HG03439 (cell line): ENCODE measurements around the gene NR3C2.

ENCODE experiments used
- ATAC-seq: cut with Tn5 transposase; IDR thresholded peaks from one replicate; pipeline ENCODE4 v1.9.1; 2021; ENCODE audit warnings: mild to moderate bottlenecking, moderate library complexity; ENCODE audit not compliant: unreplicated experiment

Gene NR3C2

DNA sequence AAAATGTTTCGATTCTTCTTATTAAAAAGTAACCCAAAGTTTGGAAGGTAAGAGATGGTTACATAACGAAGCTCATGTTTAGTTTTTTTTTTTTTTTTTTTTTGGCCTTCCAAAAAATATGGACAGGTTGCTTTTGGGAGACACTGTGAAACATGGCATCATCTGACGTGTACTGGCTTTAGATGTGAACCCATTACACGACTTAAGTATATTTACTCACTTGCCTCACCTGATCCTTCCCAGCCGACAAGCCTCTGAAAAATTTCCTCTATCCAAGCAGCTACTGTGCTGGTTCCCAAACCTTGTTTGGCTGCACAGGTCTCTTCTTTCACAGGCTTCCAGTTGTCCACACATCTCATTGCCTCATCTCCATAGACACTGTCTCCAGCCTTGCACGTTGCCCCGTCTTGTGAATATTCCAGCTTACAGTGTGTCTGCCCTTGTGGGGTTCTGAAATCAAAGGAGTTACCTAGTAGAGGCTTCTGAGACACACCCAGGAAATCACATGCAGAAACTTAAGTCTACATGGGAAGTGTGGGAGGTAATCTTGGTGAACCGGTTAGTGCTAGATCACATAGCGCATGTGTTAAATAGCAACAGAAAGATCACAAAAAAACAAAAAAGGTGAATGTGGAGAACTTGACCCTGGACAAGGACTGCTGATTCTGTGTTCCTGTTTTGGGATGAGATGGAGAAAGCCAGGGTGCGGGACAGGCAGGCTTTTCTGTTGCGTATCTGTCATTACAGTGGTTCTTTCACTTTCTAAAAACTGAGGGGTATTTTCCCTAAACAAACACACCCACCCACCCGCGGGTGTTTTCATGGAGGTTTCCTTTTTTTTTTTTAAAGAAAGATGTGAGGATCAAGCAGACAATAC, 381.7 kb downstream of the NR3C2 start:
- no peak for ATAC-seq

DNA sequence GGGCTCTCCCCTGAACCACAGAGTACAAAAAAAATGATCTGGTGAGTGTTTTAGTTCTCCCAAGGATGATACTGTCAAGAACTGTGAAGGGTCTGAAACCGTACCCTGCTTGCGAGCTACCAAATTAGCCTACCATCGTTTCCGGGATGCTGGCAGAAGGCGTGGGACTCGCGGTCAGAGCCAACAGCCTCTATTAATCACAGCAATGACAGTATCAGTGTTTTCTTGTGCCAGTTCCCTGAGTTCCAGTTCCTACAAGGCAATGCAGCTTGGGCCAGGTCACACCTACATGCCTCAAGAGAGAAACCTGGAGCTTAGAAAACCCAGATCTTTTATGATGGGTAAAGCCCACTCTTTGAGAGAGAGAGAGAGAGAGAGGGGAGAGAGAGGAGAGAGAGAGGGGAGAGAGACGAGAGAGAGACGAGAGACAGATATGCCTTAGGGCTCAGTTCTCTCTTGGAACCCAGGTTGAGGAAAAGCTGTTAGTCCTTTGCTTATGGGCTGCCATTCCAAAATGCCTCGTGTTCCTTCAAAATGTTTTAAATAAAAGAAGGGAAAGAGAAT, 382.5 kb downstream of the NR3C2 start:
- no peak for ATAC-seq

DNA sequence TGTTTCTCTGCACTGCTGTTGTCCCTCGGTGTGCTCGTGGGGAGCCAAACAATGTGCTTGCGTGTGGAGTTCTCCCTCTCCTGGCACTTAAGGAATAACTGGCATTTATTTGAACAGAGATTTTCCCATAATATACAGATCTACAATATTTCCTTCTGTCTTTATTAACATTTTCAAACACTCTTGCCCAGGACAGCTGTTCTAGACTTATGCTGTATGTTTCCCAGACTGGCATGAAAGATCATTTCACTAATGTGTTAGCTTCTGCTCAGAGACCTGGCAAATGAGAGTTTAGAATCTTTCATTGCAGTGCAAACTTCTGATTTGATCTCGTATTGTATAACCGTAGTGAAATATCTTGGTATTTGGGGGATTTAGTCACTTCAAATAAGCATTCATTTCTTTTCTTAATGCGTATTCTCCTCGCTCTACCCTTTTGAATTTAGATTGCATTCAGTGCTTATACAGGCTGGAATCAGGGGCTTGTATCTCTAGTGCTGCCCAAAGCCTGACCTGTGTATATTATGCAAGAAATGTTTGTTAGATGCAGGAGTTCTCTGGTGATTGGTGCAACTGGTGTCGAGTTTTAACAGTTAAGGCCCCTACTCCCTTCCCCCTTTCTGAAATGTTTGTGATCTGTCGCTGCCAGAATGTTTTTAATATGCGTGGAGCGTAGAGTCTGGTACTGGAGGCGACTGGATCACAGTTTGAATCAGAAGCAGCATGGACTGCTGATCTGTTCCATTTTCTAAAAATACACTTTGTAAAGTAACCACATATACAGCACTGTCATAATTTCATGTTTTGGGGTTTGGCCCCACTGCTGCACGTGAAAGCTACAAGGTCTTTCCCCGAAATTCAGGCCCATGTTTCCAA, 384.0 kb downstream of the NR3C2 start:
- ATAC-seq = no peak

DNA sequence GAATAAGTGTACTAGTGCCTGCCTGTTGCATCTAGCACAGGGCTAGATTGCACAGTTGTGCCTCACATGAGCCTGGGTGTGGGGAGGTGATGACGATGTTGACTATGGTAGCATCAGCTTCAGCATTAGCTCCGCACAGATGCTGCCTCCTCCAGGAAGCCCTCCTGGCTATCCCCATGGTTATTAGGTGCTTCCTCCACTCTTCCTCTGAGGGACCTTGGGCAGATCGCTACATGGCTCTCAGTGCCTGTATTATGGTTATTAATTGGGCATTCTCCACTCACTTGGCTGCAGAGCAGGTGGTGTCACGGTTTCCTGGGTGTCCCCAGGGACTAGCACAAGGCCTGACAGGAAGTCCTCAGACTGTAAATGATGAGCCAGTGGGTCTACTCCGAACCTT, 384.7 kb downstream of the NR3C2 start:
- ATAC-seq = peak; percentile 44

DNA sequence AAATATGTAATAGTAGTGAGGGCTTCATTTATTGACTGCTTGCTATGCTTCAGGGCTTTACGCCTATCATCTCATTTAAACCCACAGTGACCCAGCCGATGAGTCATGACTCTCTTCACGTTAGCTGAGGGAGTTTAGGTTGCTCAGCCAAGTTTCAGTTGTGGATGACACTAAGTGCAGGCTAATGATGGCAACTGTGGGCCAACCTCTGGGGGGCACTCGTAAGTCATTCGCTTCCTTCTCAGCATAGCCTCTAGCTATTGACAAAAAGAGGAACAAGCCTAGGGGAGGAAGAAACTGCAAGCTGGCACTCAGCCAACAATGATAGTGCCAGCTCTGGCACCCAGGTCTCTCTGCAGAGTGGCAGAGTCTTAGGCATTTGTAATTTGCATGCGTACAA, 385.3 kb downstream of the NR3C2 start:
- ATAC-seq = peak; percentile 92

DNA sequence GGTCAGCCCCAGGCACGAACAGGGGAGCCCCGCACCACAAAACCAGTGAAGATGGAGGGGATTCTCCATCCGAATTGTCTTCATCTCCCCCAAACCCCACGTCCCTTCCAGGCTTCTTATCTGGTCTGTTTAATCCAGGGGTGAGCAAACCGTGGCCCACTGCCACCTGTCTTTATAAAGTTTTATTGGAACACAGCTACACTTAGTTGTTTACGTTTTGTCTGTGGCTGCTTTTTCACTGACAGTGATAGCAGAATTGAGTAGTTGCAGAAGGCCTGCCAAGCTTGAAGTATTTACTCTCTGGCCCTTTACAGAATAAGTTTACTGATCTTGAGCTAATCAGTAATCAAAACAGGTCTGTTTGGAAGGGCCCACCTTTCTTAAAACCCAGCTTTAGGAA, 386.4 kb downstream of the NR3C2 start:
- ATAC-seq = no peak

DNA sequence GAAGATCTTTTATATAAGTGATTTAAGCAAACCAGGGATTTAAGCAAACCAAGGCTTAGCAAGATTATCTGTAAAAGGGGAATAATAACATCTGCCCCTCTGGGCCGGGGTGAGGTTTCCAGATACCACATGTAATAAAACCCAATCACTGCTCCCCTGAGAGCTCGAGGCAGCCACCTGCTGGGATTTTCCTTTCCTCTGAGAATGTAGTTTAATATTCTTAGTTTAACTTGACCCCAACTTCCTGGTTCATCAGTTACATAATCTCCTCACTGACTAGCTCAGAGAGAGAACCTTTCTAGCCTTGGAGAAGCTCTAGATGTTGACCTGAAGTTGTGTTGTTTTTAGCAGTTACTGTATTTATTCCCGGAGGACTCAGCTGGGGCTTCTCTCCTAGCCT, 387.9 kb downstream of the NR3C2 start:
- ATAC-seq = no peak

DNA sequence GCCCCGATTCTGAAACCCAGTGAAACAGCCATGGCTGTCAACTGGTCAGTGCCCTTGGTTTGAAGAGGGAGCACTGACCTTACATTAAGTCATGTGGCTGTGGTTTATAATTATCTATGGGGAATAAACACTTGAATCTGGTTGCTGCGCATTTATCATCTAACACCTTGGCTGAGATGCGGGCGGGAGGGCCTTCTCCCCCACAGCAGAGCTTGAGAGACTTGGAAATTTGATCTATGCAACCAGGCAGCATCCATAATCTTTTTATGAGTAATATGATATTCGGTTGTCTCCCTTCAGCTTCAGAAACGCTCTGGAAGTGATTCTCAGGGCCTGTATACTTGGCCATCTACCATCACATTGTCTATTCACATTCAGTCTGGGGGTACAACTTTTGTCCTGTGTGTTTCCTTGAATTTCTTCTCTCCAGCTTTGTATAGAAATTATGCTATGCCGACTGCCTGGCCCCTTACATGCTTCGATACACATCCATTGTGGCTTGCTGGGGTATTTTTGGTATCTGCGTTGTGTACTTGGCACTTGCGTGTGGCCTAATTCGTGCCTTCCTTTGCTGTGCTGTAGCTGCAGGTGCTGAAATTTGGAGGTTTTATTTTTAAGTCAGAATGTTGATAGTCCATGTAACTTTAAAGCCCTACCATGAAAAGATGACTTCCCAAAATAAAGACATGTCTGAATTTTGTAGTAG, 388.8 kb downstream of the NR3C2 start:
- ATAC-seq = no peak

DNA sequence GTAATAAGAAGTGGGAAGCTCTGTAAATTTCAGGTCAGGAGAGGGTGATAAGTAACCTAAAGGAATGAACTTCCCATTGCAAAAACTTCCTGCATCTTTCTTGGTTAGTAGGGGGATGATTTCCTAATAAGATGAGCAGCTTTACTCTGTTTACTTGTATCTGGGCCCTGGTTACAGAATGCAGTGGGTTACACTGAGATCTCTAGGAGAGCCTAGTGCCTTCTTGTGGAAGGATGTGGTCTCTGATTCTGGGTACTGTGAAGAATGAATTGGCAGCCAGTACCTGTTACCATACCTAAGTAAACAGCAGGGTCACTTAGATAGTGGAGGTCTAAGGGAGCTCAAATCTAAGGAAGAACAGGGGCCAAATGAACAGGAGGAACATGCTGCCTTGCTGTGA, 389.8 kb downstream of the NR3C2 start:
- ATAC-seq = no peak

DNA sequence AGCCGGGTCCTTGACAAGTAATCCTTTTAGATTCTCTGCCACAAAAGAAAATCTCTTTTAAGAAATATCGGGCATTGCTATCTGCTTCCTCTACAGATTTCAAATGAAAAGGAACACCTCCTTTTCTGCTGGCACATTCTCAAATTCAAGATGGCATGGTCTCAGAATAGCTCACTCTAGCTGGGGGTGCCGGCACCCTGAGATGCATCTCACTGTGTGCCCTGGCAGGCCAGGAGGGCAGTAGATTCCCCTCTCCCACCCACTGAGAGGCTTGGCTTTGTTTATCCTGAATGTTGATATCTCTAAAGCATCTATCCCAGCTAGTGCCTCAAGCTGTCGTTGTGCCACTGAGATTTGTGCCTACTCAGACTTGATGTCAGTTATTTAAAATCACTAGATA, 390.8 kb downstream of the NR3C2 start:
- no peak for ATAC-seq

DNA sequence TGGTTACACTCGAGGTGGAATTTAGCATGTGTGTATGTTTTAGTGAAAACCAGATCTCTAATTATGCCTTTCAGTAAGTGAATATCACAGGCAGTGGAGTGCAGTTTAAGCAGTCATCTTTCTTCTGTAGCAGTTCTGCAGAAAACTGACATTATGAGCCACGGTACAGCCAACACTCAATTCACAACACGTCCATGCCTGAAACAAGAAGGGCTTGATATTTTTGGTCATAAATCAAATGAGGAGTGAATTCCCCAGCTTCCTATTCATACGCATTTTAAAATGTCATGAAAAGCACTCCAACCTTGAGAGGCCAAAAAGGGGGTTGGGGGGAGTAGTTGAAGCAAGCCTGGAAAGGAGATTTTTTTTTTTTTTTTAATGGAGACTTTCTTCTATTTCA, 393.6 kb downstream of the NR3C2 start:
- ATAC-seq = no peak

DNA sequence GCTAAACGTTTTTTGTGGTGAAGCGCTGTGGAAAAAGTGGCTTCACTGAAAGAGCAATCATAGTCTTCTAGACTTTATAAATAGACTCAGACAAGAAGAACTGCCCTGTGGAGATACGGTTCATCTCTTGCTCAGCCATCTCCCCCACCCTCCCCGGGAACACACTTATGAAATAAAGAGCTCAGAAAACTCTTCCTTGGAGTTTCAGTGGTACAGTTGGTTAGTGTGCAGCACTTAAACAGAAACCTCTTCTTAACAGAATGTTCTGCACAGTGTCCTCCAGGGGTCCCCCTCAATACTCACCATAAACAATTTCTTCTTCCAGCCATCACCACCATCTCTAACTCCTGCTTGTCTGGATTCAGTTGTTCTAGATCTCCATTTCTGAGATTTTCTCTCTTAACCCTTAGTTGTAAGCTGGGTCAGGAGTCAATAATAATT, 397.3 kb downstream of the NR3C2 start:
- peak; percentile 65 for ATAC-seq

DNA sequence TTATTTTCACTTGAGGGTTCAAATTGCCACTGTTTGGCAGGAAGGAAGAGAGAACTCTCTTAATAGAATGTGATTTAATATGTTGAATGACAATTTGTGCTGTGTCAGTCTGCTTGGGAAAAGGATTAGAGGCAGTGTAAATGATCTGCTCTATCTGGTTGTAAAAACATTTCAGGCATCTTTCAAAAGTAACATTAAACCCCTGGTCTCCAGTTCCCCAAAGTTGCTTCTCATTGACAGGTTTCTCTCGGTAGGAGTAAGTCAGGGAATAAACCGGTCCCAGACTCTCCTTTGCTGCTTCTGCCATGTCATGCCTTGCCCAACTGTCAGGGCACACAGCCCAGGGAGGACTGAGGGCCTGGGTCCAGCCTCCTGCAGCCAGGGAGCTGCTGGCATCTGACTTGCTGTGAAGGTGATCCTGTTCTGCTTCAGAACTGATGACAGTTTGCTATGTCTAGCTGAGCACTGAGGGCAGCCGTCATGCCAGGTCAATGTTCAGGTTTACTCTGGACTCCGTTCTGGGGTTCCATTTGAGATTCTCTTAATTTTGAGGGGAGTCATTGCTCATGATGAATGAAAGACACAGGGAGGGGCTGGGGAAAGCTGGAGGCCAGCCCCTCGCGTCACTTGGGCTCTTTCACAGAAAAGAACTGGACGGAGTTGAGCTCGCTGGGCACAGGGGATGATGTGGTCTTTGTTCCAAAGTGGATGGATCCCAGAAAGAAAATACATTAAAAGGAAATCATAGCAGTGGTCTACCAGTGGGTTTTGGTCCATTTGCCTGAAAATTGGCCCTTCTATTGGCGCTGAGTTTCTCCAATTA, 397.9 kb downstream of the NR3C2 start:
- no peak for ATAC-seq

DNA sequence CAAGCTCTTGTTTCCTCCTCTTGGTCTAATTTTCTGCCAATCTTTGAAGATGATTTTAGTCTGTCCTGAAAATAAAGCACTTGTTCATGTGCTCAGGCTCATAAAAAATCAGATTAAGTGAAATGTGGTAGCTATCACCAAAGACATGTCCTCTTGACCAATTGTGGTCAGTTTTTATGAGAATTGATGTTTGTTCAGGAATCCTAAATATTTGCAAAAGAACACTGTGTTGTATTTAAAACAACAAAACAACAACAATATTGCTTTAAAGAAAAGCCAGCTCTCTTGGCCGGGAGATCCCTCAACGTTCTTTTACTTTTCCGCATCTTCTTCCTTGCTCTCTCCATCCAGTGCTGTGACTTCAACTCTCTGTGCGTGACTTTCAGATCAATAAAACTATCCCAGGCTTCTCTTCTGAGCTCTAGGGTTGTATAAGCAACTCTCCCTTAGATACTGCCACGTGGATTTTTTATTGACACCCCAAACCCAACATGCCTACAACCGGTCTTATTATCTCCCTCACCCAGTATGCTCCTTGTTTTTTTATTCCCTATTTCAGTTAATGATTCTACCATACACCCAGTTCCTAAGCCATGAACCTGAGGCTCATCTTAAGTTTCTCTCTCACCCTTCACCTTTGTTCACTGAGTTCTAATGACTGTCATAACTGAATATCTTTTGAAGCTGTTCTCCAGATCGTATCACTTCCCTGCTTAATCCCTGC, 400.4 kb downstream of the NR3C2 start:
- no peak for ATAC-seq

DNA sequence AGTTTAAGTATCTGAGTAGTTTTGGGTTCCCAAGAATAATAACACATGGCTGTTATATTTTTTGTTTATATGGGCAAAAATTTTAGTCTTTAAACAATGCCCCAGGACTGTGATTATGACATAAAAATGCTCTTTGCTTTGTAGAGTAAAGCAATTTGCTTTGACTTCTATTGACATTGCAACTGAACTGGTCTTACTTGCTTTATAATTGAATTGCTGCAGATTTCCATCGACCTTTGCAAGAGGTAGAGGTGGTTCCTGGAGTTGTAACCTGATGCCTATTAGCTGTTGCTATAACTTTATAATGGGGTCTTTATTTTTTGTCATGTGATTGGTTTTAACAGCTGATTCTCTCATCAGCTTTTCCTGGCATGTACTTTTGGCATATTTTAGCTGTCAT, 407.4 kb downstream of the NR3C2 start:
- no peak for ATAC-seq

DNA sequence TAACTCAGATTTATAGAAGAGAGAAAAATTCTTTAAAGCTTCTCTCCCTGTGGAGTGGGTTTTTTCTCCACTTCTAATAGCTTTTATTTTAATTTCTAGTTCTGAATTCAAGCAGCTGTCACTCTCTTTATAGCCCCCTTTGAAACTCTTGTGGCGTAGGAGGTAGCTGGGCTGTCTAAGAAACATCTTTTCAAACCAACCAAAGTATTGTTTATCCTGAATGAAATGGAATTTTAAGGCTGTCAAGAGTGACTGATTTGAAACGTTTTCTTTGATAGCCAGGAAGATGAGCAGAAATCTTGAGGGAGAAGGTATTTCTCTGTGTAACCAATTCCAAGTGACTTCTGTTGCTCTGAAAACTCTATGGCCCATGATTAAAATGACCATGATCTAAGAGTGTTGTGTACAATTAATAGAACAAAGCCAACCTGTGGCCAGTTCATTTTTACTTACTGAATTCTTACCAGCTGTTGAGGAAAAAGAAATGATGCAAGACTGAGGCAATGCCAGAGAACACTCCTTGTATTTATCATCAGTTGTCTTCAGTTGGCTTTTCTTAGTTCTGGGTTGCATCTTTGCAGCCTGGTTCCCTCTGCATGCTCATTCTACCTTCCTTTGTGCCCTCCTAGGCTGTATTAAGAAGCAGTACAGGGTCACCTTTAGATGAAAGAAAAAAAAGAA, 411.9 kb downstream of the NR3C2 start:
- no peak for ATAC-seq

DNA sequence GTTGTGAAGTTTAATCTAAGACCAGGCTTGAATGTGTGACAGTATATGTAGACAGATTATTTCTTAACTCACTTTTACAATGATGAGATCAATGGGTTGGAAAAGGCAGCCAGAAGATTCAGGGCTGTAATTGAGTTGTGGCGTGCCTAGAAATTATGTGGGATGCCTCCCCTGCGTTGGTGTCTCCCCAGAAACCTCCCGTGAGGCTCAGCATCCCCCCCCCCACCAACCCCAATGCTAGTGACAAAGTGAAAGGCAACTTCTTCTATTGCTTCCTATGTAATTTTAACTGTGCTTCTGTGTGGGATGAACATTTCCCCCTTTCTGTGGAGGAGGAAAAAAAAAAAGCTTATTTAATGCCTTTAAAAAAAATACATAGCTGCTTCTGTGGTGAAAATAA, 412.4 kb downstream of the NR3C2 start:
- ATAC-seq = no peak
